Heart left ventricle (tissue), 13 donors: ENCODE data around the gene UGT1A10.

ENCODE experiments used
- POLR2A ChIP-seq, 2 donors: fragments of 450-650 bp; IDR thresholded peaks; one replicate each; pipeline ENCODE4 v1.6.1; 2017; ENCODE audit warnings: antibody characterized with exemption in 2 of 2, mild to moderate bottlenecking in 2 of 2, moderate library complexity in 2 of 2
- TF ChIP-seq, protein P1 (sequence below), 12 donors: fragments of 200-600 bp; sonication (generic) in 4 of 12; IDR thresholded peaks; one replicate each; pipeline versions ENCODE4 v1.5.0 to v1.8.0; 2018 to 2022; ENCODE audit warnings: antibody characterized with exemption in 12 of 12, mild to moderate bottlenecking in 5 of 12
- donor health status: ischemic (EF 13 %, LVEDD 7.1; RV severe dilation, severe dysfunction).
- donor health status: DM: no; HTN: yes; CAD: no.
- donor health status: DM: no; HTN: no; CAD: no.
- donor health status: ischemic (EF 25% LVEDD 6.9; RV normal size, moderate dysfunction).
- donor health status: ischemic (EF 25% LVEDD 5.7; RV mildly dilated, moderate dysfunction).
- donor health status: ischemic (EF 35%, LVEDD 5.7; RV mildly dilated, moderate dysfunction).
- donor health status: nonischemic (EF 11% LVEDD 7.7; RV severe dilation, severe dysfunction).
- donor health status: DM: yes; HTN: yes; CAD: no.
- donor health status: PGD.
- donor health status: ischemic (EF 29% LVEDD 5.4; RV normal size, mild dysfunction).
- donor health status: nonischemic (EF 23%, LVEDD 6.1; RV moderate dilation, normal function).

DNA sequence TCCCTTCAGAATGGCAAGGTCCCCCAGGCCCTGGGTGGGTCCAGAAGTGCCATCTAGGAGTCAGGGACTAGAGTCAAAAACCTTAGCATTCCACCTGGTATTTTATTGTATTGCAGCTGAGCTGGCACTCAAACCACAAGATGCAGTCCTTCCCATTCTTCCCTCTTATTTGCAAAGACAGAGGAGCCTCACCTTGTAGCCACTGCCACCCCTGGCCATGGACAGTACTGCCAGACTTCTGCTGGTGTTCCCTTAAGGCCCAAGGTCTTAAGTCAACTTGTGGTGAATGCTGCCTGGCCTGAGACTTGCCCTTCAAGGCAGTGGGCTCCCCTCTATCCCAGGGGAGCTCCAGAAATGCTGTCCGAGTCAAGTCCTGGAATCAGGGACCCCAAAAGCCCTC, 6.9 kb downstream of the UGT1A10 start:
- no peak for TF ChIP-seq POLR2A (IDR thresholded peaks at IDR 0.05)
- TF ChIP-seq, protein P1, sequence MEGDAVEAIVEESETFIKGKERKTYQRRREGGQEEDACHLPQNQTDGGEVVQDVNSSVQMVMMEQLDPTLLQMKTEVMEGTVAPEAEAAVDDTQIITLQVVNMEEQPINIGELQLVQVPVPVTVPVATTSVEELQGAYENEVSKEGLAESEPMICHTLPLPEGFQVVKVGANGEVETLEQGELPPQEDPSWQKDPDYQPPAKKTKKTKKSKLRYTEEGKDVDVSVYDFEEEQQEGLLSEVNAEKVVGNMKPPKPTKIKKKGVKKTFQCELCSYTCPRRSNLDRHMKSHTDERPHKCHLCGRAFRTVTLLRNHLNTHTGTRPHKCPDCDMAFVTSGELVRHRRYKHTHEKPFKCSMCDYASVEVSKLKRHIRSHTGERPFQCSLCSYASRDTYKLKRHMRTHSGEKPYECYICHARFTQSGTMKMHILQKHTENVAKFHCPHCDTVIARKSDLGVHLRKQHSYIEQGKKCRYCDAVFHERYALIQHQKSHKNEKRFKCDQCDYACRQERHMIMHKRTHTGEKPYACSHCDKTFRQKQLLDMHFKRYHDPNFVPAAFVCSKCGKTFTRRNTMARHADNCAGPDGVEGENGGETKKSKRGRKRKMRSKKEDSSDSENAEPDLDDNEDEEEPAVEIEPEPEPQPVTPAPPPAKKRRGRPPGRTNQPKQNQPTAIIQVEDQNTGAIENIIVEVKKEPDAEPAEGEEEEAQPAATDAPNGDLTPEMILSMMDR (IDR thresholded peaks at IDR 0.05) = no peak
